ENCODE results near the gene PLPP4. TPM values are rescaled to one million over a fixed set of nuclear protein-coding genes. Genes with fewer than 3 reads are reported as not detected.

The PLPP4 gene
- total RNA-seq, 2 donors from 2014 or later, result 0.27 to 61.3 TPM

- no peaks in the 10 kb centered on the region for H3K4me1 ChIP-seq (replicated peaks)
- no peak for DNase-seq (ENCODE audit: low spot score)
- H3K4me3 ChIP-seq, result no peak overlapping the region
- H3K27me3 ChIP-seq (replicated peaks; ENCODE audit: insufficient read depth), result no peaks in the 10 kb centered on the region
- H3K9me3 ChIP-seq, result no peaks in the 10 kb centered on the region
- 89% methylated on average over 13 of the region's 13 CpGs for WGBS
- intact Hi-C loops (cut with DNase I), result no loop called here
- TF ChIP-seq POLR2AphosphoS5 (IDR thresholded peaks at IDR 0.05), result no peak
- TF ChIP-seq CTCF (IDR thresholded peaks at IDR 0.05), result no peak
- no peak for TF ChIP-seq POLR2A (IDR thresholded peaks at IDR 0.05)
- no peaks in the 10 kb centered on the region for H3K36me3 ChIP-seq
- H3K27ac ChIP-seq, result no peak overlapping the region
These were observed 118.0 kb downstream of the PLPP4 start for GRCh38 chr10:120574981-120575380.

GRCh38 chr10:120575411-120575810 lies 118.4 kb downstream of the PLPP4 start:
- no peak for TF ChIP-seq CTCF (IDR thresholded peaks at IDR 0.05)
- TF ChIP-seq POLR2AphosphoS5 (IDR thresholded peaks at IDR 0.05), result no peak
- no peak for TF ChIP-seq POLR2A (IDR thresholded peaks at IDR 0.05)
- Histone ChIP-seq H3K4me1 (replicated peaks) (no peaks in the 10 kb centered on the region), H3K27me3 (replicated peaks; ENCODE audit: insufficient read depth) (no peaks in the 10 kb centered on the region), H3K9me3 (no peaks in the 10 kb centered on the region), H3K4me3 (no peak overlapping the region), H3K27ac (no peak overlapping the region), H3K36me3 (no peaks in the 10 kb centered on the region)
- WGBS, result 91% methylated on average over 3 of the region's 3 CpGs
- intact Hi-C loops (cut with DNase I), result no loop called here
- no peak for DNase-seq (ENCODE audit: low spot score)

- TF ChIP-seq POLR2AphosphoS5 (IDR thresholded peaks at IDR 0.05) (no peak), POLR2A (IDR thresholded peaks at IDR 0.05) (no peak), CTCF (IDR thresholded peaks at IDR 0.05) (no peak)
- Histone ChIP-seq H3K36me3 (no peaks in the 10 kb centered on the region), H3K4me1 (replicated peaks) (no peaks in the 10 kb centered on the region), H3K9me3 (no peaks in the 10 kb centered on the region), H3K27me3 (replicated peaks; ENCODE audit: insufficient read depth) (no peaks in the 10 kb centered on the region), H3K4me3 (no peak overlapping the region), H3K27ac (no peak overlapping the region)
- DNase-seq (ENCODE audit: low spot score), result no peak
- 90% methylated on average over 2 of the region's 2 CpGs for WGBS
- intact Hi-C loops (cut with DNase I), result no loop called here
These were observed 121.1 kb downstream of the PLPP4 start for GRCh38 chr10:120578134-120578533.

- WGBS, result 88% methylated on average over 4 of the region's 4 CpGs
- TF ChIP-seq POLR2AphosphoS5 (IDR thresholded peaks at IDR 0.05) (no peak), CTCF (IDR thresholded peaks at IDR 0.05) (no peak), POLR2A (IDR thresholded peaks at IDR 0.05) (no peak)
- H3K36me3 ChIP-seq, result no peaks in the 10 kb centered on the region
These were observed 121.9 kb downstream of the PLPP4 start for GRCh38 chr10:120578890-120579289.

GRCh38 chr10:120580918-120581895 lies 124.2 kb downstream of the PLPP4 start:
- TF ChIP-seq CTCF (IDR thresholded peaks at IDR 0.05), result no peak
- Histone ChIP-seq H3K9me3 (no peaks in the 10 kb centered on the region), H3K27ac (no peak overlapping the region), H3K36me3 (no peaks in the 10 kb centered on the region), H3K4me3 (no peak overlapping the region), H3K4me1 (replicated peaks) (no peaks in the 10 kb centered on the region), H3K27me3 (replicated peaks; ENCODE audit: insufficient read depth) (no peaks in the 10 kb centered on the region)
- WGBS, result 76% methylated on average over 16 of the region's 16 CpGs
- intact Hi-C loops (cut with DNase I), result no loop called here
- DNase-seq (ENCODE audit: low spot score), result no peak

More at GRCh38 chr10:120578890-120579289, 121.9 kb downstream of the PLPP4 start:
- Histone ChIP-seq H3K9me3 (no peaks in the 10 kb centered on the region), H3K4me3 (no peak overlapping the region), H3K4me1 (replicated peaks) (no peaks in the 10 kb centered on the region), H3K27me3 (replicated peaks; ENCODE audit: insufficient read depth) (no peaks in the 10 kb centered on the region), H3K27ac (no peak overlapping the region)
- intact Hi-C loops (cut with DNase I), result no loop called here
- no peak for DNase-seq (ENCODE audit: low spot score)

Measured in prostate gland (tissue), 2 donors.